ENCODE data around the gene NUMA1. TPM values are rescaled to one million over a fixed set of nuclear protein-coding genes. Genes with fewer than 3 reads are reported as not detected.
A peak's percentile ranks its signal among the peaks of the same experiment; 100 is the strongest.

The NUMA1 gene
- total and polyA plus RNA-seq, 4 donors: 19.5 to 93.2 (median 42.1) TPM

DNA sequence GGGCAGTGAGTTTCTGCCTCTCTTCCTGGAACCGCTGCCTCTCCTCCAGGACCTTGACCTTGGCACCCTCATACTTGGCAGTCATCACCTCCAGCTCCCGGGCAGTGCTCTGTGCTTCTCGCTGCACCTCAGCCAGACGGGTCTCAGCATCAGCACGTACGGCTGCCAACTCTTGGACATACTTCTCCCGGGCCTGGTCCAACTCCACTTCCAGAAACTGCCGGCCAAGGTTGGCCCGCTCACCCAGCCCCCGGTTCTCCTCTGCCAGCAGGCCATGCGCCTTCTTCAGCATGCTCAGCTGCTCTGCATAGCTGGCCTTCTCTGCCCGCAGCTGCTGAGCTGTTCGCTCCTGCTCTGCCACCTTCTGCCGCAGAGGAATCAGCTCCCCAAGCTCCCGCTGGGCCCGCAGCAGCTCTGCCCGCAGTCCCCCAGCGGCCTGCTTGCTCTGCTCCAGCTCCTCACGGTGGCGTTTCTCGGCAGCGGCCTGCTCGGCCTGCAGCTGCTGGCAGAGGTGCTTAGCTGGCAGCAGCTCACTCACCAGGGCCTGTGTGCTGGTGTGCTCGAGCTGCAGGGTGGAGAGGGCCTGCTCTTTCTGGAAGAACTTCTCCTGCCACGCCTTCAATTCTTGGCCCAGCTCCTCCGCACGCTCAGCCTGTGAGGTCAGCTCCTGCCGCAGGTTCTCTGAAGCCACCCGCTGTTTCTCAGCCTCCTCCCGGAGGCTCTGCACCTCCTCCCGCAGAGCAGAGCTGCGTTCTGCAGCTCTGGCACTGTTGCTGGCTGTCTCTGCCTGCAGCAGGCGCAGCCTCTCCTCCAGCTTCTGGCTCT lies 67.2 kb downstream of the NUMA1 start:
- Histone ChIP-seq H3K4me3 (ENCODE audit: low read depth in 1 of 3, low read length in 3 of 3) (no peak overlapping the region), H3K9ac (ENCODE audit: low read depth in 1 of 2, low read length in 2 of 2) (no peak overlapping the region), H3K4me1 (ENCODE audit: control insufficient read depth in 4 of 4, insufficient read depth in 4 of 4, low read length in 3 of 4) (peaks cover 2 to 16% (median 8%) of the 10 kb centered on the region in 4 donors), H3K36me3 (ENCODE audit: control insufficient read depth in 4 of 4, insufficient read depth in 3 of 4, low read depth in 1 of 4, low read length in 3 of 4) (peaks cover 26 to 95% (median 67%) of the 10 kb centered on the region in 4 donors), H3K27me3 (ENCODE audit: control insufficient read depth in 4 of 4, insufficient read depth in 4 of 4, low read length in 3 of 4) (no peaks in the 10 kb centered on the region), H3K27ac (ENCODE audit: low read depth in 1 of 2, low read length in 2 of 2) (no peak overlapping the region), H3K9me3 (ENCODE audit: control insufficient read depth in 4 of 4, low read length in 3 of 4) (no peaks in the 10 kb centered on the region)
- peak; percentile 22 to 35 for TF ChIP-seq HNF4A (conservative IDR thresholded peaks at IDR 0.05)
- TF ChIP-seq FOXA1 (IDR thresholded peaks at IDR 0.05): no peak
- no peak for TF ChIP-seq ATF3 (IDR thresholded peaks at IDR 0.05)
- 73% methylated on average over 33 of the region's 33 CpGs for WGBS
- no peak for DNase-seq (ENCODE audit: low spot score)

- Histone ChIP-seq H3K27me3 (ENCODE audit: control insufficient read depth in 4 of 4, insufficient read depth in 4 of 4, low read length in 3 of 4) (no peaks in the 10 kb centered on the region), H3K36me3 (ENCODE audit: control insufficient read depth in 4 of 4, insufficient read depth in 3 of 4, low read depth in 1 of 4, low read length in 3 of 4) (peaks cover 22 to 95% (median 65%) of the 10 kb centered on the region in 4 donors), H3K9ac (ENCODE audit: low read depth in 1 of 2, low read length in 2 of 2) (no peak overlapping the region), H3K9me3 (ENCODE audit: control insufficient read depth in 4 of 4, low read length in 3 of 4) (no peaks in the 10 kb centered on the region), H3K4me3 (ENCODE audit: low read depth in 1 of 3, low read length in 3 of 3) (no peak overlapping the region), H3K4me1 (ENCODE audit: control insufficient read depth in 4 of 4, insufficient read depth in 4 of 4, low read length in 3 of 4) (peaks cover 2 to 16% (median 8%) of the 10 kb centered on the region in 4 donors), H3K27ac (ENCODE audit: low read depth in 1 of 2, low read length in 2 of 2) (no peak overlapping the region)
- no peak for DNase-seq (ENCODE audit: low spot score)
- WGBS: 69% methylated on average over 5 of the region's 5 CpGs
- no peak for TF ChIP-seq REST (IDR thresholded peaks at IDR 0.05)
These were observed 68.2 kb downstream of the NUMA1 start for GRCh38 chr11:72012091-72012630.

- Histone ChIP-seq H3K36me3 (ENCODE audit: control insufficient read depth in 4 of 4, insufficient read depth in 3 of 4, low read depth in 1 of 4, low read length in 3 of 4) (peaks cover 19 to 95% (median 67%) of the 10 kb centered on the region in 4 donors), H3K9me3 (ENCODE audit: control insufficient read depth in 4 of 4, low read length in 3 of 4) (no peaks in the 10 kb centered on the region), H3K27me3 (ENCODE audit: control insufficient read depth in 4 of 4, insufficient read depth in 4 of 4, low read length in 3 of 4) (no peaks in the 10 kb centered on the region), H3K27ac (ENCODE audit: low read depth in 1 of 2, low read length in 2 of 2) (no peak overlapping the region), H3K9ac (ENCODE audit: low read depth in 1 of 2, low read length in 2 of 2) (no peak overlapping the region), H3K4me1 (ENCODE audit: control insufficient read depth in 4 of 4, insufficient read depth in 4 of 4, low read length in 3 of 4) (peaks cover 2 to 16% (median 8%) of the 10 kb centered on the region in 4 donors), H3K4me3 (ENCODE audit: low read depth in 1 of 3, low read length in 3 of 3) (no peak overlapping the region)
- whole genome bisulfite sequencing: 85% methylated on average over 10 of the region's 10 CpGs
- DNase-seq (ENCODE audit: low spot score): no peak
- TF ChIP-seq NR2F2 (IDR thresholded peaks at IDR 0.05) (no peak), RXRA (IDR thresholded peaks at IDR 0.05) (no peak), JUND (IDR thresholded peaks at IDR 0.05) (no peak), RAD21 (IDR thresholded peaks at IDR 0.05) (no peak), HNF4G (IDR thresholded peaks at IDR 0.05) (no peak), YY1 (IDR thresholded peaks at IDR 0.05) (no peak), SP1 (IDR thresholded peaks at IDR 0.05) (no peak), ZBTB33 (IDR thresholded peaks at IDR 0.05) (no peak), EGR1 (IDR thresholded peaks at IDR 0.05; ENCODE audit: low read depth in 2 of 2) (no peak)
- TF ChIP-seq, protein P1, sequence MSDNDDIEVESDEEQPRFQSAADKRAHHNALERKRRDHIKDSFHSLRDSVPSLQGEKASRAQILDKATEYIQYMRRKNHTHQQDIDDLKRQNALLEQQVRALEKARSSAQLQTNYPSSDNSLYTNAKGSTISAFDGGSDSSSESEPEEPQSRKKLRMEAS (IDR thresholded peaks at IDR 0.05): no peak
- TF ChIP-seq, protein P2, sequence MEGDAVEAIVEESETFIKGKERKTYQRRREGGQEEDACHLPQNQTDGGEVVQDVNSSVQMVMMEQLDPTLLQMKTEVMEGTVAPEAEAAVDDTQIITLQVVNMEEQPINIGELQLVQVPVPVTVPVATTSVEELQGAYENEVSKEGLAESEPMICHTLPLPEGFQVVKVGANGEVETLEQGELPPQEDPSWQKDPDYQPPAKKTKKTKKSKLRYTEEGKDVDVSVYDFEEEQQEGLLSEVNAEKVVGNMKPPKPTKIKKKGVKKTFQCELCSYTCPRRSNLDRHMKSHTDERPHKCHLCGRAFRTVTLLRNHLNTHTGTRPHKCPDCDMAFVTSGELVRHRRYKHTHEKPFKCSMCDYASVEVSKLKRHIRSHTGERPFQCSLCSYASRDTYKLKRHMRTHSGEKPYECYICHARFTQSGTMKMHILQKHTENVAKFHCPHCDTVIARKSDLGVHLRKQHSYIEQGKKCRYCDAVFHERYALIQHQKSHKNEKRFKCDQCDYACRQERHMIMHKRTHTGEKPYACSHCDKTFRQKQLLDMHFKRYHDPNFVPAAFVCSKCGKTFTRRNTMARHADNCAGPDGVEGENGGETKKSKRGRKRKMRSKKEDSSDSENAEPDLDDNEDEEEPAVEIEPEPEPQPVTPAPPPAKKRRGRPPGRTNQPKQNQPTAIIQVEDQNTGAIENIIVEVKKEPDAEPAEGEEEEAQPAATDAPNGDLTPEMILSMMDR (IDR thresholded peaks at IDR 0.05; ENCODE audit: low read depth, low read length, missing input control): no peak
These were observed 69.7 kb downstream of the NUMA1 start for GRCh38 chr11:72010529-72011233.

Measured in liver (tissue), 9 donors.